Hypothalamus (tissue), 51 donors: ENCODE results near the gene BCL2A1.
"Not testable (repeated sequence)": the region's sequence is repeated elsewhere in the genome, so short reads cannot be mapped to it uniquely, and the experiment has no call there.

Experiments
- DNase-seq, 51 donors: peaks; one replicate each; lab custom pipeline; 2025; lab: John Stamatoyannopoulos, UW

BCL2A1 gene

GRCh38 chr15:79964232-79964805 lies 6.7 kb downstream of the BCL2A1 start:
- no peak for DNase-seq

GRCh38 chr15:79962921-79963320 lies 8.1 kb downstream of the BCL2A1 start:
- DNase-seq = not testable (repeated sequence)

- DNase-seq = no peak
Measured at GRCh38 chr15:79962178-79962577, 8.8 kb downstream of the BCL2A1 start.

- DNase-seq = no peak
Measured at GRCh38 chr15:79960502-79961212, 10.3 kb downstream of the BCL2A1 start.

GRCh38 chr15:79957741-79958140 lies 13.3 kb downstream of the BCL2A1 start:
- no peak for DNase-seq

- no peak for DNase-seq
Measured at GRCh38 chr15:79956354-79956939, 14.5 kb downstream of the BCL2A1 start.

GRCh38 chr15:79954661-79955060 lies 16.3 kb downstream of the BCL2A1 start:
- DNase-seq = no peak

- DNase-seq = no peak
Measured at GRCh38 chr15:79953951-79954444, 17.0 kb downstream of the BCL2A1 start.

- DNase-seq = peak in 1 of 51 donors; percentile 3
Measured at GRCh38 chr15:79952329-79952728, 18.7 kb downstream of the BCL2A1 start.

GRCh38 chr15:79950247-79950646 lies 20.7 kb downstream of the BCL2A1 start:
- DNase-seq = no peak

- no peak for DNase-seq
Measured at GRCh38 chr15:79948761-79949160, 22.2 kb downstream of the BCL2A1 start.

- DNase-seq = no peak
Measured at GRCh38 chr15:79948095-79948695, 22.8 kb downstream of the BCL2A1 start.

GRCh38 chr15:79947009-79947408 lies 24.0 kb downstream of the BCL2A1 start:
- DNase-seq = no peak

GRCh38 chr15:79944622-79945021 lies 26.4 kb downstream of the BCL2A1 start:
- no peak for DNase-seq

GRCh38 chr15:79943820-79944219 lies 27.2 kb downstream of the BCL2A1 start:
- no peak for DNase-seq

GRCh38 chr15:79942741-79943481 lies 28.1 kb downstream of the BCL2A1 start:
- no peak for DNase-seq

GRCh38 chr15:79939399-79939798 lies 31.6 kb downstream of the BCL2A1 start:
- no peak for DNase-seq

GRCh38 chr15:79938143-79938542 lies 32.9 kb downstream of the BCL2A1 start:
- no peak for DNase-seq

GRCh38 chr15:79935556-79936201 lies 35.3 kb downstream of the BCL2A1 start:
- DNase-seq = not testable (repeated sequence)

- no peak for DNase-seq
Measured at GRCh38 chr15:79933231-79933630, 37.8 kb downstream of the BCL2A1 start.
